H9 (cell line): Measurements from ENCODE around the gene SLBP. TPM values are rescaled to one million over a fixed set of nuclear protein-coding genes. Genes with fewer than 3 reads are reported as not detected.

Experiments
- DNase-seq: peaks from one replicate; pipeline ENCODE4 v3.0.0-alpha.2; 2017
- H2AFZ ChIP-seq: one replicate; pipeline ENCODE4 v1.6.1; 2013; ENCODE audit warnings: mild to moderate bottlenecking, low read length, control low read depth, moderate library complexity
- H2AK5ac ChIP-seq: 2 replicates; pipeline ENCODE4 v1.6.1; 2013; ENCODE audit warnings: low read length, control low read depth, mixed read lengths; ENCODE audit not compliant: insufficient read length
- H2BK120ac ChIP-seq: one replicate; pipeline ENCODE4 v1.6.1; 2013; ENCODE audit warnings: low read depth, mild to moderate bottlenecking, low read length, control low read depth, inconsistent platforms; ENCODE audit not compliant: poor library complexity, severe bottlenecking
- H2BK12ac ChIP-seq: 2 replicates; pipeline ENCODE4 v1.6.1; 2013; ENCODE audit warnings: low read length, control low read depth, mixed read lengths, low read depth; ENCODE audit not compliant: insufficient read length
- H2BK15ac ChIP-seq: 2 replicates; pipeline ENCODE4 v1.6.1; 2013; ENCODE audit warnings: low read depth, low read length, control low read depth
- H2BK20ac ChIP-seq: one replicate; pipeline ENCODE4 v1.6.1; 2013; ENCODE audit warnings: low read depth, mild to moderate bottlenecking, low read length, control low read depth, inconsistent platforms; ENCODE audit not compliant: poor library complexity, severe bottlenecking
- H2BK5ac ChIP-seq: 2 replicates; pipeline ENCODE4 v1.6.1; 2013; ENCODE audit warnings: low read length, control low read depth, mixed read lengths; ENCODE audit not compliant: insufficient read length
- H3K14ac ChIP-seq: 2 replicates; pipeline ENCODE4 v1.6.1; 2013; ENCODE audit warnings: low read length, control low read depth; ENCODE audit not compliant: insufficient read depth
- H3K18ac ChIP-seq: 2 replicates; pipeline ENCODE4 v1.6.1; 2013; ENCODE audit warnings: low read depth, mild to moderate bottlenecking, mixed read lengths, low read length, control low read depth; ENCODE audit not compliant: insufficient read length
- H3K23ac ChIP-seq: 2 replicates; pipeline ENCODE4 v1.6.1; 2013; ENCODE audit warnings: low read length, control low read depth, mixed read lengths, low read depth; ENCODE audit not compliant: insufficient read length
- H3K23me2 ChIP-seq: 2 replicates; pipeline ENCODE4 v1.6.1; 2013; ENCODE audit warnings: low read depth, mild to moderate bottlenecking, mixed read lengths, low read length, control low read depth; ENCODE audit not compliant: insufficient read length, poor library complexity, severe bottlenecking
- H3K27ac ChIP-seq: 2 replicates; pipeline ENCODE4 v1.5.1; 2013; ENCODE audit warnings: low read length, control low read depth, mixed read lengths, low read depth; ENCODE audit not compliant: insufficient read length
- H3K27me3 ChIP-seq: 2 replicates; pipeline ENCODE4 v1.6.1; 2013; ENCODE audit warnings: low read length, control low read depth, inconsistent platforms; ENCODE audit not compliant: insufficient read depth
- H3K4ac ChIP-seq: 2 replicates; pipeline ENCODE4 v1.6.1; 2013; ENCODE audit warnings: low read depth, mild to moderate bottlenecking, control low read depth, inconsistent platforms, low read length, moderate library complexity
- H3K4me1 ChIP-seq: 2 replicates; pipeline ENCODE4 v1.6.1; 2013; ENCODE audit warnings: low read length, control low read depth, inconsistent platforms; ENCODE audit not compliant: insufficient read depth
- H3K4me2 ChIP-seq: 2 replicates; pipeline ENCODE4 v1.6.1; 2013; ENCODE audit warnings: low read length, control low read depth, mixed read lengths; ENCODE audit not compliant: insufficient read length, insufficient read depth
- H3K56ac ChIP-seq: 2 replicates; pipeline ENCODE4 v1.6.1; 2013; ENCODE audit warnings: low read depth, mild to moderate bottlenecking, mixed read lengths, low read length, control low read depth; ENCODE audit not compliant: insufficient read length
- H3K79me1 ChIP-seq: 2 replicates; pipeline ENCODE4 v1.6.1; 2013; ENCODE audit warnings: low read depth, mild to moderate bottlenecking, moderate library complexity, low read length, control low read depth, inconsistent platforms; ENCODE audit not compliant: insufficient read depth, poor library complexity, severe bottlenecking
- H3K79me2 ChIP-seq: 2 replicates; pipeline ENCODE4 v1.6.1; 2013; ENCODE audit warnings: low read length, control low read depth, inconsistent platforms; ENCODE audit not compliant: insufficient read depth
- H3K9ac ChIP-seq: 2 replicates; pipeline ENCODE4 v1.6.1; 2013; ENCODE audit warnings: low read length, control low read depth, mixed read lengths; ENCODE audit not compliant: insufficient read length; ENCODE audit errors: extremely low read depth
- H3K9me3 ChIP-seq: one replicate; pipeline ENCODE4 v1.6.1; 2013; ENCODE audit warnings: low read depth, low read length, inconsistent platforms; ENCODE audit not compliant: control insufficient read depth
- H3T11ph ChIP-seq: one replicate; pipeline ENCODE4 v1.6.1; 2013; ENCODE audit warnings: mild to moderate bottlenecking, low read length, control low read depth, inconsistent platforms
- H4K20me1 ChIP-seq: one replicate; pipeline ENCODE4 v1.6.1; 2013; ENCODE audit not compliant: control insufficient read depth, insufficient read length, insufficient read depth
- H4K5ac ChIP-seq: 2 replicates; pipeline ENCODE4 v1.6.1; 2013; ENCODE audit warnings: low read depth, mild to moderate bottlenecking, mixed read lengths, low read length, control low read depth; ENCODE audit not compliant: insufficient read length
- H4K8ac ChIP-seq: replicated peaks from 2 replicates; pipeline ENCODE4 v1.6.1; 2013; ENCODE audit warnings: low read length, control low read depth, mixed read lengths, low read depth; ENCODE audit not compliant: insufficient read length
- H4K91ac ChIP-seq: 2 replicates; pipeline ENCODE4 v1.6.1; 2013; ENCODE audit warnings: low read depth, mild to moderate bottlenecking, moderate library complexity, mixed read lengths, low read length, control low read depth; ENCODE audit not compliant: insufficient read length
- H3K27ac Mint-ChIP-seq, 3 experiments: 2 replicates in 2 of 3; 3 replicates in 1 of 3; pipeline ENCODE4 v1.8.0; 2020 to 2021; ENCODE audit warnings: mixed read lengths in 3 of 3, mild to moderate bottlenecking in 1 of 3, moderate library complexity in 1 of 3
- H3K27me3 Mint-ChIP-seq: 2 replicates; pipeline ENCODE4 v1.8.0; 2021; ENCODE audit warnings: low read depth, mild to moderate bottlenecking, moderate library complexity, mixed read lengths
- H3K36me3 Mint-ChIP-seq, 3 experiments: 2 replicates in 2 of 3; 3 replicates in 1 of 3; pipeline ENCODE4 v1.8.0; 2020 to 2021; ENCODE audit warnings: low read depth in 3 of 3, mixed read lengths in 3 of 3; ENCODE audit not compliant: insufficient read depth in 1 of 3
- H3K4me1 Mint-ChIP-seq, 2 experiments: 2 replicates each; pipeline ENCODE4 v1.8.0; 2020; ENCODE audit warnings: mixed read lengths in 2 of 2
- H3K4me3 Mint-ChIP-seq, 2 experiments: 2 replicates in 1 of 2; 3 replicates in 1 of 2; pipeline ENCODE4 v1.8.0; 2020 to 2021; ENCODE audit warnings: mild to moderate bottlenecking in 2 of 2, mixed read lengths in 2 of 2, moderate library complexity in 1 of 2
- H3K9me3 Mint-ChIP-seq, 2 experiments: 2 replicates in 1 of 2; 3 replicates in 1 of 2; pipeline ENCODE4 v1.8.0; 2020; ENCODE audit warnings: mild to moderate bottlenecking in 2 of 2, mixed read lengths in 2 of 2, moderate library complexity in 1 of 2
- WGBS: extraction: QIAGEN DNeasy Blood & Tissue Kit; methylation state at CpG from one replicate; pipeline ENCODE4 v1.1.7; 2013; ENCODE audit warnings: missing lambda C conversion rate, low lambda C conversion rate, mixed read lengths; ENCODE audit not compliant: insufficient read length; ENCODE audit errors: extremely low coverage; 5-methylcytosine and 5-hydroxymethylcytosine counted together
- total RNA-seq: library from RNA; stranded (reverse); gene quantifications from 2 replicates; pipeline ENCODE4 v1.2.1, GENCODE V29; 2021
- TF ChIP-seq, protein P1 (sequence below): fragments of 200-600 bp; sonication (generic); conservative IDR thresholded peaks from 3 replicates; pipeline ENCODE4 v1.8.0; 2021; ENCODE audit warnings: antibody characterized with exemption, mild to moderate bottlenecking

The SLBP gene
- total RNA-seq, 1 experiment from 2014 or later: 62.7 TPM

DNA sequence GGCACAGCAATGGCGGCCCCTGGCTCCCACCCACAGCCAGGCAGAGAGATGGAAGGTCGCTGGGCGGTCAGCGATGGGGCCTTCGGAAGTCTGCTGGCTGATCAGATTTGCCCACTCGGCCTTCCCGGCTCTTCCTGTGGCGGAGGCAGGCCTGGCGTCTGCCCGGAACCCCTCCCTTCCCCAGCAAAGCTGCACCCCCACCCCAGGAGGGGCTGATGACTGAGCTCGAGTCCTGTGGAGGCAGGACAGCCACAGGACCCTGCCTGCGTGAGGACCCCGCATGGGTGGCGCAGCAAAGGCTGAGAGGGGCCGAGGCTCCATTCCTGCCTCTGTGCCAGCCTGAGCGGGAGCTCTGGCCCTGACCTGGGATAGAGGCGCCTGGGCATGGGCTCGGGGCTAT is 44.0 kb upstream of the SLBP start:
- Histone ChIP-seq H2BK5ac (no peak overlapping the region), H3K79me1 (no peaks in the 10 kb centered on the region), H2AK5ac (no peak overlapping the region), H3K14ac (no peak overlapping the region), H2BK120ac (no peak overlapping the region), H3T11ph (no peak overlapping the region), H4K20me1 (no peaks in the 10 kb centered on the region), H3K23ac (no peak overlapping the region), H3K27ac (no peak overlapping the region), H4K91ac (no peak overlapping the region), H3K9ac (no peak overlapping the region), H3K4me1 (no peaks in the 10 kb centered on the region), H3K23me2 (no peaks in the 10 kb centered on the region), H3K79me2 (no peaks in the 10 kb centered on the region), H3K4me2 (no peak overlapping the region), H2BK12ac (no peak overlapping the region), H3K9me3 (no peaks in the 10 kb centered on the region), H3K27me3 (no peaks in the 10 kb centered on the region), H2BK20ac (no peak overlapping the region), H4K8ac (no peak overlapping the region), H2BK15ac (no peak overlapping the region), H4K5ac (no peak overlapping the region), H2AFZ (no peak overlapping the region), H3K56ac (no peak overlapping the region), H3K4ac (no peak overlapping the region), H3K18ac (no peak overlapping the region)
- WGBS: no CpG with 5 or more reads among the region's 18 CpGs
- TF ChIP-seq, protein P1, sequence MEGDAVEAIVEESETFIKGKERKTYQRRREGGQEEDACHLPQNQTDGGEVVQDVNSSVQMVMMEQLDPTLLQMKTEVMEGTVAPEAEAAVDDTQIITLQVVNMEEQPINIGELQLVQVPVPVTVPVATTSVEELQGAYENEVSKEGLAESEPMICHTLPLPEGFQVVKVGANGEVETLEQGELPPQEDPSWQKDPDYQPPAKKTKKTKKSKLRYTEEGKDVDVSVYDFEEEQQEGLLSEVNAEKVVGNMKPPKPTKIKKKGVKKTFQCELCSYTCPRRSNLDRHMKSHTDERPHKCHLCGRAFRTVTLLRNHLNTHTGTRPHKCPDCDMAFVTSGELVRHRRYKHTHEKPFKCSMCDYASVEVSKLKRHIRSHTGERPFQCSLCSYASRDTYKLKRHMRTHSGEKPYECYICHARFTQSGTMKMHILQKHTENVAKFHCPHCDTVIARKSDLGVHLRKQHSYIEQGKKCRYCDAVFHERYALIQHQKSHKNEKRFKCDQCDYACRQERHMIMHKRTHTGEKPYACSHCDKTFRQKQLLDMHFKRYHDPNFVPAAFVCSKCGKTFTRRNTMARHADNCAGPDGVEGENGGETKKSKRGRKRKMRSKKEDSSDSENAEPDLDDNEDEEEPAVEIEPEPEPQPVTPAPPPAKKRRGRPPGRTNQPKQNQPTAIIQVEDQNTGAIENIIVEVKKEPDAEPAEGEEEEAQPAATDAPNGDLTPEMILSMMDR: no peak
- Mint-ChIP-seq H3K36me3 (no peaks in the 10 kb centered on the region), H3K4me1 (peaks cover 8 to 19% of the 10 kb centered on the region in 2 experiments), H3K4me3 (no peak overlapping the region), H3K9me3 (no peaks in the 10 kb centered on the region), H3K27ac (peak overlapping the region in 1 of 3 experiments; percentile 59; a peak in 1 of 7 replicates), H3K27me3 (no peaks in the 10 kb centered on the region; the same call in 1 of the 2 replicates)
- DNase-seq: no peak
